HepG2 (cell line): ENCODE results near the gene BICDL1. TPM values are rescaled to one million over a fixed set of nuclear protein-coding genes. Genes with fewer than 3 reads are reported as not detected.

Experiments used
- CREM ChIP-seq, 2 experiments: sonication (generic) in 1 of 2; formaldehyde crosslinking in 1 of 2; IDR thresholded peaks; 2 replicates each; pipeline versions ENCODE4 v1.4.0 to v1.6.1; 2016 to 2020; ENCODE audit warnings: antibody characterized with exemption in 1 of 2, mild to moderate bottlenecking in 1 of 2, missing genetic modification reagents in 1 of 2
- DRAP1 ChIP-seq: IDR thresholded peaks from 2 replicates; pipeline ENCODE4 v1.6.1; 2016; ENCODE audit warnings: missing genetic modification reagents, missing compliant biosample characterization
- ELF1 ChIP-seq: sonication (generic); formaldehyde crosslinking; IDR thresholded peaks from 2 replicates; pipeline ENCODE4 v1.4.0; 2020; ENCODE audit warnings: missing genetic modification reagents
- GPBP1L1 ChIP-seq: sonication (generic); formaldehyde crosslinking; IDR thresholded peaks from 2 replicates; pipeline ENCODE4 v1.5.0; 2020; ENCODE audit warnings: mild to moderate bottlenecking, missing genetic modification reagents
- HDAC2 ChIP-seq: sonication (generic); formaldehyde crosslinking; IDR thresholded peaks from 2 replicates; pipeline ENCODE4 v1.4.0; 2020; ENCODE audit warnings: missing genetic modification reagents
- HES4 ChIP-seq: sonication (generic); formaldehyde crosslinking; IDR thresholded peaks from 2 replicates; pipeline ENCODE4 v1.9.0; 2021; ENCODE audit warnings: mild to moderate bottlenecking, missing genetic modification reagents, borderline replicate concordance
- HNRNPK ChIP-seq: fragments of 200-400 bp; formaldehyde crosslinking; IDR thresholded peaks from 2 replicates; pipeline ENCODE4 v1.6.1; 2018; ENCODE audit warnings: low read length, low read depth, moderate library complexity, mild to moderate bottlenecking; ENCODE audit not compliant: poor library complexity, severe bottlenecking
- KAT2B ChIP-seq: fragments of 150-350 bp; IDR thresholded peaks from 2 replicates; pipeline ENCODE4 v1.6.1; 2014; ENCODE audit warnings: low read depth, low read length, borderline replicate concordance
- KLF9 ChIP-seq: IDR thresholded peaks from 2 replicates; pipeline ENCODE4 v1.6.1; 2016; ENCODE audit warnings: low read depth
- MYPOP ChIP-seq: sonication (generic); formaldehyde crosslinking; IDR thresholded peaks from 2 replicates; pipeline ENCODE4 v1.8.1; 2023; ENCODE audit warnings: mild to moderate bottlenecking, moderate library complexity, missing genetic modification reagents
- SALL1 ChIP-seq: sonication (generic); formaldehyde crosslinking; IDR thresholded peaks from 2 replicates; pipeline ENCODE4 v1.8.0; 2022; ENCODE audit warnings: mild to moderate bottlenecking, missing genetic modification reagents
- ZBTB7B ChIP-seq: sonication (generic); formaldehyde crosslinking; IDR thresholded peaks from 2 replicates; pipeline ENCODE4 v1.4.0; 2020; ENCODE audit warnings: missing genetic modification reagents
- ZFYVE20 ChIP-seq: sonication (generic); formaldehyde crosslinking; IDR thresholded peaks from 2 replicates; pipeline ENCODE4 v1.8.0; 2023; ENCODE audit warnings: low read depth, mild to moderate bottlenecking, moderate library complexity, missing genetic modification reagents, borderline replicate concordance
- ZIK1 ChIP-seq: sonication (generic); formaldehyde crosslinking; IDR thresholded peaks from 2 replicates; pipeline ENCODE4 v1.5.0; 2020; ENCODE audit warnings: mild to moderate bottlenecking, low read depth, missing genetic modification reagents, borderline replicate concordance
- ZNF512B ChIP-seq: sonication (generic); formaldehyde crosslinking; IDR thresholded peaks from 2 replicates; pipeline ENCODE4 v1.5.1; 2020; ENCODE audit warnings: missing genetic modification reagents, mild to moderate bottlenecking, borderline replicate concordance
- ZNF552 ChIP-seq: sonication (generic); formaldehyde crosslinking; IDR thresholded peaks from 2 replicates; pipeline ENCODE4 v1.9.0; 2022; ENCODE audit warnings: missing genetic modification reagents, mild to moderate bottlenecking, borderline replicate concordance
- ZNF841 ChIP-seq: sonication (generic); formaldehyde crosslinking; IDR thresholded peaks from 2 replicates; pipeline ENCODE4 v1.8.1; 2023; ENCODE audit warnings: missing genetic modification reagents, borderline replicate concordance
- polyA plus RNA-seq, 8 experiments: library from polyadenylated mRNA; depleted of rRNA in 3 of 8; stranded (reverse) in 7 of 8; unstranded in 1 of 8; fragments of >200 nt; fragmentation: Illumina TruSeq in 4 of 8; extraction: Trizol in 4 of 8; gene quantifications; 2 replicates each; pipeline versions ENCODE4 v1.2.1 to v1.2.3, GENCODE V29; 2011 to 2016; ENCODE audit warnings: low read depth in 4 of 8, missing spikeins in 1 of 8, mixed read lengths in 1 of 8; ENCODE audit not compliant: insufficient read depth in 1 of 8
- total RNA-seq, 5 experiments: library from RNA; depleted of rRNA; stranded (reverse); fragments of >200 nt; fragmentation: Illumina TruSeq; extraction: Trizol; gene quantifications; 2 replicates each; pipeline ENCODE4 v1.2.3, GENCODE V29; 2016; ENCODE audit warnings: low read depth in 1 of 5

The BICDL1 gene
- total and polyA plus RNA-seq, 2 of the 13 experiments (the other 11 are each of a cell fraction or from before 2014, with no cell fraction given): 3.6 to 9.7 TPM

- TF ChIP-seq ZFYVE20 (CRISPR knock-in tag): no peak
- TF ChIP-seq KAT2B: no peak
- TF ChIP-seq ZNF512B: no peak
- TF ChIP-seq KLF9 (CRISPR knock-in tag): 0 out of 2 replicates have a peak, but pooled peaks have one; percentile 38
- TF ChIP-seq HNRNPK: no peak
- TF ChIP-seq DRAP1 (CRISPR knock-in tag): no peak
- no peak for TF ChIP-seq HDAC2
- TF ChIP-seq ZIK1 (CRISPR knock-in tag): no peak
- no peak for TF ChIP-seq MYPOP (CRISPR knock-in tag)
- TF ChIP-seq GPBP1L1 (CRISPR knock-in tag): no peak
- no peak for TF ChIP-seq SALL1 (CRISPR knock-in tag)
- TF ChIP-seq ZNF552 (CRISPR knock-in tag): no peak
- no peak for TF ChIP-seq ELF1 (CRISPR knock-in tag)
- no peak for TF ChIP-seq ZBTB7B (CRISPR knock-in tag)
- no peak for TF ChIP-seq HES4 (CRISPR knock-in tag)
- no peak for TF ChIP-seq ZNF841 (CRISPR knock-in tag)
- no peak for TF ChIP-seq CREM (IDR thresholded peaks at IDR 0.05)
- no peak for TF ChIP-seq CREM (CRISPR knock-in tag; IDR thresholded peaks at IDR 0.05)
Observed at GRCh38 chr12:119988472-119989360, at the start of gene BICDL1 (continued).
